IPS-15b (cell line): ENCODE measurements around the gene SIMC1.
"Not testable (repeated sequence)": the region's sequence is repeated elsewhere in the genome, so short reads cannot be mapped to it uniquely, and the experiment has no call there.

Source experiments
- H3K27me3 ChIP-seq: one replicate; pipeline ENCODE4 v1.6.1; 2013; ENCODE audit warnings: low read length; ENCODE audit not compliant: control insufficient read depth, insufficient read depth
- H3K36me3 ChIP-seq: one replicate; pipeline ENCODE4 v1.6.1; 2013; ENCODE audit warnings: low read length; ENCODE audit not compliant: control insufficient read depth, insufficient read depth
- H3K4me1 ChIP-seq: one replicate; pipeline ENCODE4 v1.6.1; 2013; ENCODE audit warnings: mild to moderate bottlenecking, low read length; ENCODE audit not compliant: control insufficient read depth, insufficient read depth
- H3K4me3 ChIP-seq: one replicate; pipeline ENCODE4 v1.5.1; 2013; ENCODE audit warnings: low read depth, low read length
- H3K9ac ChIP-seq: one replicate; pipeline ENCODE4 v1.6.1; 2013; ENCODE audit warnings: low read depth, mild to moderate bottlenecking, low read length
- H3K9me3 ChIP-seq: one replicate; pipeline ENCODE4 v1.6.1; 2013; ENCODE audit warnings: mild to moderate bottlenecking, low read length; ENCODE audit not compliant: control insufficient read depth, insufficient read depth

The SIMC1 gene

GRCh38 chr5:176222006-176222405 is 16.2 kb upstream of the SIMC1 start:
- H3K4me3 ChIP-seq, H3K36me3 ChIP-seq, H3K9me3 ChIP-seq, H3K4me1 ChIP-seq, H3K9ac ChIP-seq, H3K27me3 ChIP-seq: not testable (repeated sequence)

- H3K9me3 ChIP-seq, H3K27me3 ChIP-seq, H3K4me1 ChIP-seq, H3K9ac ChIP-seq, H3K36me3 ChIP-seq, H3K4me3 ChIP-seq: not testable (repeated sequence)
These were observed 9.9 kb upstream of the SIMC1 start for GRCh38 chr5:176228358-176228757.

GRCh38 chr5:176233253-176233652 is 5.0 kb upstream of the SIMC1 start:
- not testable (repeated sequence) for H3K9me3 ChIP-seq, H3K36me3 ChIP-seq, H3K9ac ChIP-seq, H3K4me3 ChIP-seq, H3K27me3 ChIP-seq, H3K4me1 ChIP-seq

GRCh38 chr5:176235155-176235554 is 3.1 kb upstream of the SIMC1 start:
- H3K36me3 ChIP-seq, H3K4me1 ChIP-seq, H3K27me3 ChIP-seq, H3K9ac ChIP-seq, H3K4me3 ChIP-seq, H3K9me3 ChIP-seq: not testable (repeated sequence)

- H3K27me3 ChIP-seq, H3K9me3 ChIP-seq, H3K9ac ChIP-seq, H3K4me3 ChIP-seq, H3K36me3 ChIP-seq, H3K4me1 ChIP-seq: not testable (repeated sequence)
These were observed 540 bp downstream of the SIMC1 start for GRCh38 chr5:176238645-176239283.

GRCh38 chr5:176239304-176239703 is 1.1 kb downstream of the SIMC1 start:
- not testable (repeated sequence) for H3K4me3 ChIP-seq, H3K4me1 ChIP-seq, H3K36me3 ChIP-seq, H3K27me3 ChIP-seq, H3K9me3 ChIP-seq, H3K9ac ChIP-seq

GRCh38 chr5:176244318-176244717 is 6.1 kb downstream of the SIMC1 start:
- not testable (repeated sequence) for H3K27me3 ChIP-seq, H3K9me3 ChIP-seq

GRCh38 chr5:176245074-176245473 is 6.8 kb downstream of the SIMC1 start:
- not testable (repeated sequence) for H3K9me3 ChIP-seq, H3K27me3 ChIP-seq, H3K4me1 ChIP-seq, H3K36me3 ChIP-seq, H3K9ac ChIP-seq, H3K4me3 ChIP-seq

More at GRCh38 chr5:176244318-176244717, 6.1 kb downstream of the SIMC1 start:
- not testable (repeated sequence) for H3K4me1 ChIP-seq, H3K9ac ChIP-seq, H3K36me3 ChIP-seq, H3K4me3 ChIP-seq

- H3K27me3 ChIP-seq, H3K4me3 ChIP-seq, H3K9me3 ChIP-seq, H3K9ac ChIP-seq, H3K4me1 ChIP-seq, H3K36me3 ChIP-seq: not testable (repeated sequence)
These were observed 7.3 kb downstream of the SIMC1 start for GRCh38 chr5:176245489-176245888.

GRCh38 chr5:176250691-176251090 is 12.5 kb downstream of the SIMC1 start:
- not testable (repeated sequence) for H3K4me1 ChIP-seq, H3K9me3 ChIP-seq, H3K27me3 ChIP-seq, H3K4me3 ChIP-seq, H3K9ac ChIP-seq, H3K36me3 ChIP-seq

GRCh38 chr5:176252171-176252570 is 13.9 kb downstream of the SIMC1 start:
- not testable (repeated sequence) for H3K4me1 ChIP-seq, H3K4me3 ChIP-seq, H3K9me3 ChIP-seq, H3K27me3 ChIP-seq, H3K36me3 ChIP-seq, H3K9ac ChIP-seq

- H3K9me3 ChIP-seq, H3K9ac ChIP-seq, H3K36me3 ChIP-seq, H3K27me3 ChIP-seq, H3K4me1 ChIP-seq, H3K4me3 ChIP-seq: not testable (repeated sequence)
These were observed 15.3 kb downstream of the SIMC1 start for GRCh38 chr5:176253370-176254065.
